H9 (cell line): ENCODE results near the gene PRR33. TPM values are rescaled to one million over a fixed set of nuclear protein-coding genes. Genes with fewer than 3 reads are reported as not detected.

ENCODE experiments used
- DNase-seq: peaks from one replicate; pipeline ENCODE4 v3.0.0-alpha.2; 2017
- H2AFZ ChIP-seq: one replicate; pipeline ENCODE4 v1.6.1; 2013; ENCODE audit warnings: mild to moderate bottlenecking, low read length, control low read depth, moderate library complexity
- H2AK5ac ChIP-seq: 2 replicates; pipeline ENCODE4 v1.6.1; 2013; ENCODE audit warnings: low read length, control low read depth, mixed read lengths; ENCODE audit not compliant: insufficient read length
- H2BK120ac ChIP-seq: one replicate; pipeline ENCODE4 v1.6.1; 2013; ENCODE audit warnings: low read depth, mild to moderate bottlenecking, low read length, control low read depth, inconsistent platforms; ENCODE audit not compliant: poor library complexity, severe bottlenecking
- H2BK12ac ChIP-seq: 2 replicates; pipeline ENCODE4 v1.6.1; 2013; ENCODE audit warnings: low read length, control low read depth, mixed read lengths, low read depth; ENCODE audit not compliant: insufficient read length
- H2BK15ac ChIP-seq: 2 replicates; pipeline ENCODE4 v1.6.1; 2013; ENCODE audit warnings: low read depth, low read length, control low read depth
- H2BK20ac ChIP-seq: one replicate; pipeline ENCODE4 v1.6.1; 2013; ENCODE audit warnings: low read depth, mild to moderate bottlenecking, low read length, control low read depth, inconsistent platforms; ENCODE audit not compliant: poor library complexity, severe bottlenecking
- H2BK5ac ChIP-seq: 2 replicates; pipeline ENCODE4 v1.6.1; 2013; ENCODE audit warnings: low read length, control low read depth, mixed read lengths; ENCODE audit not compliant: insufficient read length
- H3K14ac ChIP-seq: 2 replicates; pipeline ENCODE4 v1.6.1; 2013; ENCODE audit warnings: low read length, control low read depth; ENCODE audit not compliant: insufficient read depth
- H3K18ac ChIP-seq: 2 replicates; pipeline ENCODE4 v1.6.1; 2013; ENCODE audit warnings: low read depth, mild to moderate bottlenecking, mixed read lengths, low read length, control low read depth; ENCODE audit not compliant: insufficient read length
- H3K23ac ChIP-seq: 2 replicates; pipeline ENCODE4 v1.6.1; 2013; ENCODE audit warnings: low read length, control low read depth, mixed read lengths, low read depth; ENCODE audit not compliant: insufficient read length
- H3K23me2 ChIP-seq: 2 replicates; pipeline ENCODE4 v1.6.1; 2013; ENCODE audit warnings: low read depth, mild to moderate bottlenecking, mixed read lengths, low read length, control low read depth; ENCODE audit not compliant: insufficient read length, poor library complexity, severe bottlenecking
- H3K27ac ChIP-seq: 2 replicates; pipeline ENCODE4 v1.5.1; 2013; ENCODE audit warnings: low read length, control low read depth, mixed read lengths, low read depth; ENCODE audit not compliant: insufficient read length
- H3K27me3 ChIP-seq: 2 replicates; pipeline ENCODE4 v1.6.1; 2013; ENCODE audit warnings: low read length, control low read depth, inconsistent platforms; ENCODE audit not compliant: insufficient read depth
- H3K4ac ChIP-seq: 2 replicates; pipeline ENCODE4 v1.6.1; 2013; ENCODE audit warnings: low read depth, mild to moderate bottlenecking, control low read depth, inconsistent platforms, low read length, moderate library complexity
- H3K4me1 ChIP-seq: 2 replicates; pipeline ENCODE4 v1.6.1; 2013; ENCODE audit warnings: low read length, control low read depth, inconsistent platforms; ENCODE audit not compliant: insufficient read depth
- H3K4me2 ChIP-seq: 2 replicates; pipeline ENCODE4 v1.6.1; 2013; ENCODE audit warnings: low read length, control low read depth, mixed read lengths; ENCODE audit not compliant: insufficient read length, insufficient read depth
- H3K56ac ChIP-seq: 2 replicates; pipeline ENCODE4 v1.6.1; 2013; ENCODE audit warnings: low read depth, mild to moderate bottlenecking, mixed read lengths, low read length, control low read depth; ENCODE audit not compliant: insufficient read length
- H3K79me1 ChIP-seq: 2 replicates; pipeline ENCODE4 v1.6.1; 2013; ENCODE audit warnings: low read depth, mild to moderate bottlenecking, moderate library complexity, low read length, control low read depth, inconsistent platforms; ENCODE audit not compliant: insufficient read depth, poor library complexity, severe bottlenecking
- H3K79me2 ChIP-seq: 2 replicates; pipeline ENCODE4 v1.6.1; 2013; ENCODE audit warnings: low read length, control low read depth, inconsistent platforms; ENCODE audit not compliant: insufficient read depth
- H3K9ac ChIP-seq: 2 replicates; pipeline ENCODE4 v1.6.1; 2013; ENCODE audit warnings: low read length, control low read depth, mixed read lengths; ENCODE audit not compliant: insufficient read length; ENCODE audit errors: extremely low read depth
- H3K9me3 ChIP-seq: one replicate; pipeline ENCODE4 v1.6.1; 2013; ENCODE audit warnings: low read depth, low read length, inconsistent platforms; ENCODE audit not compliant: control insufficient read depth
- H3T11ph ChIP-seq: one replicate; pipeline ENCODE4 v1.6.1; 2013; ENCODE audit warnings: mild to moderate bottlenecking, low read length, control low read depth, inconsistent platforms
- H4K20me1 ChIP-seq: one replicate; pipeline ENCODE4 v1.6.1; 2013; ENCODE audit not compliant: control insufficient read depth, insufficient read length, insufficient read depth
- H4K5ac ChIP-seq: 2 replicates; pipeline ENCODE4 v1.6.1; 2013; ENCODE audit warnings: low read depth, mild to moderate bottlenecking, mixed read lengths, low read length, control low read depth; ENCODE audit not compliant: insufficient read length
- H4K8ac ChIP-seq: replicated peaks from 2 replicates; pipeline ENCODE4 v1.6.1; 2013; ENCODE audit warnings: low read length, control low read depth, mixed read lengths, low read depth; ENCODE audit not compliant: insufficient read length
- H4K91ac ChIP-seq: 2 replicates; pipeline ENCODE4 v1.6.1; 2013; ENCODE audit warnings: low read depth, mild to moderate bottlenecking, moderate library complexity, mixed read lengths, low read length, control low read depth; ENCODE audit not compliant: insufficient read length
- H3K27ac Mint-ChIP-seq, 3 experiments: 2 replicates in 2 of 3; 3 replicates in 1 of 3; pipeline ENCODE4 v1.8.0; 2020 to 2021; ENCODE audit warnings: mixed read lengths in 3 of 3, mild to moderate bottlenecking in 1 of 3, moderate library complexity in 1 of 3
- H3K27me3 Mint-ChIP-seq: 2 replicates; pipeline ENCODE4 v1.8.0; 2021; ENCODE audit warnings: low read depth, mild to moderate bottlenecking, moderate library complexity, mixed read lengths
- H3K36me3 Mint-ChIP-seq, 3 experiments: 2 replicates in 2 of 3; 3 replicates in 1 of 3; pipeline ENCODE4 v1.8.0; 2020 to 2021; ENCODE audit warnings: low read depth in 3 of 3, mixed read lengths in 3 of 3; ENCODE audit not compliant: insufficient read depth in 1 of 3
- H3K4me1 Mint-ChIP-seq, 2 experiments: 2 replicates each; pipeline ENCODE4 v1.8.0; 2020; ENCODE audit warnings: mixed read lengths in 2 of 2
- H3K4me3 Mint-ChIP-seq, 2 experiments: 2 replicates in 1 of 2; 3 replicates in 1 of 2; pipeline ENCODE4 v1.8.0; 2020 to 2021; ENCODE audit warnings: mild to moderate bottlenecking in 2 of 2, mixed read lengths in 2 of 2, moderate library complexity in 1 of 2
- H3K9me3 Mint-ChIP-seq, 2 experiments: 2 replicates in 1 of 2; 3 replicates in 1 of 2; pipeline ENCODE4 v1.8.0; 2020; ENCODE audit warnings: mild to moderate bottlenecking in 2 of 2, mixed read lengths in 2 of 2, moderate library complexity in 1 of 2
- CTCF ChIP-seq: fragments of 200-600 bp; sonication (generic); conservative IDR thresholded peaks from 3 replicates; pipeline ENCODE4 v1.8.0; 2021; ENCODE audit warnings: antibody characterized with exemption, mild to moderate bottlenecking
- WGBS: extraction: QIAGEN DNeasy Blood & Tissue Kit; methylation state at CpG from one replicate; pipeline ENCODE4 v1.1.7; 2013; ENCODE audit warnings: missing lambda C conversion rate, low lambda C conversion rate, mixed read lengths; ENCODE audit not compliant: insufficient read length; ENCODE audit errors: extremely low coverage; 5-methylcytosine and 5-hydroxymethylcytosine counted together
- total RNA-seq: library from RNA; stranded (reverse); gene quantifications from 2 replicates; pipeline ENCODE4 v1.2.1, GENCODE V29; 2021

Gene PRR33
- total RNA-seq, 1 experiment from 2014 or later = not detected

DNA sequence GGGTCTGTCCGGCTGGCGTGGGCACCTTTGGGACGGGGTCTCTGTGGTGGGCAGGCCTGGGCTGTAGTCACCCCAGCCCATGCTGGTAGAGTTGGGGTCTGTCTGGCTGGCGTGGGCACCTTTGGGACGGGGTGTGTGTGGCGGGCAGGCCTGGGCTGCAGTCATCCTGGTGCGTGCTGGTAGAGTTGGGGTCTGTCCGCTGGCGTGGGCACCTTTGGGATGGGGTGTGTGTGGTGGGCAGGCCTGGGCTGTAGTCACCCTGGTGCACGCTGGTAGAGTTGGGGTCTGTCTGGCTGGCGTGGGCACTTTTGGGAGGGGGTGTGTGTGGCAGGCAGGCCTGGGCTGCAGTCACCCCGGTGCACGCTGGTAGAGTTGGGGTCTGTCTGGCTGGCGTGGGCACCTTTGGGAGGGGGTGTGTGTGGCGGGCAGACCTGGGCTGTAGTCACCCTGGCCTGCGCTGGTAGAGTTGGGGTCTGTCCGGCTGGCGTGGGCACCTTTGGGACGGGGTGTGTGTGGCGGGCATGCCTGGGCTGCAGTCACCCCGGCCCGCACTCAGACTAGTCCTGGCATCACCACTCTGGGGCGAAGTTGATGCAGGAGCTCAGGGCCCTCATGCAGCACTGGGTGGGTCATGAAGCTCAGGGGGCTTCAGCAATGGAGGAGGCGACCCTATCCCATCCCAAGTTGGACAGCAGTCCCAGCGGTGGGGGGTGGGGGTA lies 19.3 kb downstream of the PRR33 start:
- H3K27ac Mint-ChIP-seq = no peak overlapping the region
- Histone ChIP-seq H3K23me2 (no peaks in the 10 kb centered on the region), H3K56ac (no peak overlapping the region), H3K18ac (no peak overlapping the region), H2BK15ac (no peak overlapping the region), H4K91ac (no peak overlapping the region), H2AK5ac (no peak overlapping the region), H4K8ac (no peak overlapping the region), H2AFZ (no peak overlapping the region), H2BK20ac (no peak overlapping the region), H3K14ac (no peak overlapping the region), H3K4ac (no peak overlapping the region), H3K4me1 (no peaks in the 10 kb centered on the region), H4K20me1 (no peaks in the 10 kb centered on the region), H3K23ac (no peak overlapping the region), H3T11ph (no peak overlapping the region), H3K79me2 (no peaks in the 10 kb centered on the region), H3K27ac (no peak overlapping the region), H3K79me1 (no peaks in the 10 kb centered on the region), H3K9me3 (no peaks in the 10 kb centered on the region), H4K5ac (no peak overlapping the region), H2BK12ac (no peak overlapping the region), H3K4me2 (no peak overlapping the region), H3K9ac (no peak overlapping the region), H3K27me3 (no peaks in the 10 kb centered on the region), H2BK120ac (no peak overlapping the region), H2BK5ac (no peak overlapping the region)
- no peaks in the 10 kb centered on the region for H3K36me3 Mint-ChIP-seq
- no peak overlapping the region for H3K4me3 Mint-ChIP-seq
- H3K9me3 Mint-ChIP-seq = no peaks in the 10 kb centered on the region
- no peak for DNase-seq
- WGBS = no CpG with 5 or more reads among the region's 25 CpGs
- H3K27me3 Mint-ChIP-seq = peaks cover 15% of the 10 kb centered on the region
- peaks cover 4 to 10% of the 10 kb centered on the region in 2 experiments; a peak in 3 of 4 replicates for H3K4me1 Mint-ChIP-seq
- no peak for TF ChIP-seq CTCF
